IMR-90 (cell line): ENCODE data around the gene DPH6.

ENCODE experiments used
- CEBPB ChIP-seq: IDR thresholded peaks from 2 replicates; pipeline ENCODE4 v1.6.1; 2012; ENCODE audit warnings: low read depth, low read length, improper control_type of control experiment
- MAFK ChIP-seq: IDR thresholded peaks from 2 replicates; pipeline ENCODE4 v1.6.1; 2012; ENCODE audit warnings: low read depth, low read length, improper control_type of control experiment
- MXI1 ChIP-seq: IDR thresholded peaks from 2 replicates; pipeline ENCODE4 v1.6.1; 2012; ENCODE audit warnings: low read depth, mild to moderate bottlenecking, low read length, moderate library complexity, borderline replicate concordance
- POLR2A ChIP-seq: IDR thresholded peaks from 2 replicates; pipeline ENCODE4 v1.6.1; 2012; ENCODE audit warnings: mild to moderate bottlenecking, low read depth, low read length
- RCOR1 ChIP-seq: IDR thresholded peaks from 2 replicates; pipeline ENCODE4 v1.6.1; 2012; ENCODE audit warnings: mild to moderate bottlenecking, low read length, improper control_type of control experiment; ENCODE audit not compliant: insufficient replicate concordance
- RFX5 ChIP-seq: IDR thresholded peaks from 2 replicates; pipeline ENCODE4 v1.8.0; 2012; ENCODE audit warnings: low read depth, mild to moderate bottlenecking, low read length, moderate library complexity
- SMC3 ChIP-seq: fragments of 150-350 bp; IDR thresholded peaks from 2 replicates; pipeline ENCODE4 v1.6.1; 2016; ENCODE audit warnings: low read depth, mild to moderate bottlenecking, antibody characterized with exemption, low read length, moderate library complexity
- TF ChIP-seq, protein P1 (sequence below): conservative IDR thresholded peaks from 2 replicates; pipeline ENCODE4 v1.5.1; 2012; ENCODE audit warnings: mild to moderate bottlenecking, low read depth, low read length, improper control_type of control experiment
- TF ChIP-seq, protein P2 (sequence below): fragments of 150-350 bp; IDR thresholded peaks from 2 replicates; pipeline ENCODE4 v1.6.1; 2016; ENCODE audit warnings: low read depth, mild to moderate bottlenecking, low read length, moderate library complexity, borderline replicate concordance

DNA sequence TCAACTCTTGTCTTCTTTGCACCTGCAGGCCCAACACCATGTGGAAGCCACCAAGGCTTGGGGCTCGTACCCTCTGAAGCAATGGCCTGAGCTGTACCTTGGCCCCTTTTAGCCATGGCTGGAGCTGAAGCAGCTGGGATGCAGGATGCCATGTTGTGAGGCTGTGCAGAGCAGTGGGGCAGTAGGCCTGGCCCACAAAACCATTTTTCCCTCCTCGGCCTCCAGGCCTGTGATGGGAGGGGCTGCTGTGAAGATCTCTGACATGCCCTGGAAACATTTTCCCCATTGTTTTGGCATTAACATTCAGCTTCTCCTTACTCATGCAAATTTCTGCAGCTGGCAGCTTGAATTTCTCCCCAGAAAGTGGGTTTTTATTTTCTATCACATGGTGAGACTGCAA, 58.5 kb downstream of the DPH6 start:
- TF ChIP-seq, protein P1, sequence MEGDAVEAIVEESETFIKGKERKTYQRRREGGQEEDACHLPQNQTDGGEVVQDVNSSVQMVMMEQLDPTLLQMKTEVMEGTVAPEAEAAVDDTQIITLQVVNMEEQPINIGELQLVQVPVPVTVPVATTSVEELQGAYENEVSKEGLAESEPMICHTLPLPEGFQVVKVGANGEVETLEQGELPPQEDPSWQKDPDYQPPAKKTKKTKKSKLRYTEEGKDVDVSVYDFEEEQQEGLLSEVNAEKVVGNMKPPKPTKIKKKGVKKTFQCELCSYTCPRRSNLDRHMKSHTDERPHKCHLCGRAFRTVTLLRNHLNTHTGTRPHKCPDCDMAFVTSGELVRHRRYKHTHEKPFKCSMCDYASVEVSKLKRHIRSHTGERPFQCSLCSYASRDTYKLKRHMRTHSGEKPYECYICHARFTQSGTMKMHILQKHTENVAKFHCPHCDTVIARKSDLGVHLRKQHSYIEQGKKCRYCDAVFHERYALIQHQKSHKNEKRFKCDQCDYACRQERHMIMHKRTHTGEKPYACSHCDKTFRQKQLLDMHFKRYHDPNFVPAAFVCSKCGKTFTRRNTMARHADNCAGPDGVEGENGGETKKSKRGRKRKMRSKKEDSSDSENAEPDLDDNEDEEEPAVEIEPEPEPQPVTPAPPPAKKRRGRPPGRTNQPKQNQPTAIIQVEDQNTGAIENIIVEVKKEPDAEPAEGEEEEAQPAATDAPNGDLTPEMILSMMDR: no peak
- TF ChIP-seq MAFK (no peak), CEBPB (no peak), POLR2A (no peak), RFX5 (no peak), RCOR1 (no peak), SMC3 (no peak), MXI1 (no peak)
- TF ChIP-seq, protein P2, sequence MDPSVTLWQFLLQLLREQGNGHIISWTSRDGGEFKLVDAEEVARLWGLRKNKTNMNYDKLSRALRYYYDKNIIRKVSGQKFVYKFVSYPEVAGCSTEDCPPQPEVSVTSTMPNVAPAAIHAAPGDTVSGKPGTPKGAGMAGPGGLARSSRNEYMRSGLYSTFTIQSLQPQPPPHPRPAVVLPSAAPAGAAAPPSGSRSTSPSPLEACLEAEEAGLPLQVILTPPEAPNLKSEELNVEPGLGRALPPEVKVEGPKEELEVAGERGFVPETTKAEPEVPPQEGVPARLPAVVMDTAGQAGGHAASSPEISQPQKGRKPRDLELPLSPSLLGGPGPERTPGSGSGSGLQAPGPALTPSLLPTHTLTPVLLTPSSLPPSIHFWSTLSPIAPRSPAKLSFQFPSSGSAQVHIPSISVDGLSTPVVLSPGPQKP: no peak
